CD4-positive, CD25-positive, alpha-beta regulatory T cell (primary cell): ENCODE measurements around the gene CMTR1. TPM values are rescaled to one million over a fixed set of nuclear protein-coding genes. Genes with fewer than 3 reads are reported as not detected.

ENCODE experiments used
- ATAC-seq, 2 donors: fragments of 150-1000 bp; cut with Tn5 transposase; one replicate each; pipeline ENCODE4 v1.10.0; 2021; ENCODE audit warnings: low read depth in 2 of 2, moderate number of reproducible peaks in 2 of 2, moderate library complexity in 1 of 2
- DNase-seq, 3 donors: peaks; one replicate each; pipeline versions ENCODE4 v3.0.0 to v3.0.0-alpha.2; 2012 to 2022; ENCODE audit warnings: mixed read lengths in 1 of 3
- H3K27ac ChIP-seq: one replicate; pipeline ENCODE4 v1.7.0; 2013; ENCODE audit warnings: mild to moderate bottlenecking, low read length; ENCODE audit not compliant: insufficient read depth, poor library complexity, severe bottlenecking
- H3K27me3 ChIP-seq: one replicate; pipeline ENCODE4 v1.7.0; 2013; ENCODE audit warnings: low read length; ENCODE audit not compliant: control insufficient read depth, insufficient read depth
- H3K36me3 ChIP-seq: one replicate; pipeline ENCODE4 v1.7.0; 2013; ENCODE audit warnings: mild to moderate bottlenecking, low read length, moderate library complexity; ENCODE audit not compliant: control insufficient read depth, insufficient read depth
- H3K4me1 ChIP-seq: 2 replicates; pipeline ENCODE4 v1.7.0; 2013; ENCODE audit warnings: mild to moderate bottlenecking, low read length; ENCODE audit not compliant: insufficient read depth, control insufficient read depth, poor library complexity, severe bottlenecking
- H3K4me3 ChIP-seq: one replicate; pipeline ENCODE4 v1.7.0; 2013; ENCODE audit warnings: low read depth, mild to moderate bottlenecking, low read length, moderate library complexity
- H3K9me3 ChIP-seq, 2 experiments: 1 replicate in 1 of 2; 2 replicates in 1 of 2; pipeline ENCODE4 v1.7.0; 2013; ENCODE audit warnings: low read length in 2 of 2, mild to moderate bottlenecking in 1 of 2, moderate library complexity in 1 of 2; ENCODE audit not compliant: control insufficient read depth in 2 of 2
- H3K27ac Mint-ChIP-seq, 3 donors: one replicate each; pipeline ENCODE4 v1.8.0; 2020 to 2022; ENCODE audit warnings: mild to moderate bottlenecking in 3 of 3, mixed read lengths in 3 of 3, moderate library complexity in 2 of 3
- H3K27me3 Mint-ChIP-seq: one replicate; pipeline ENCODE4 v1.8.0; 2022; ENCODE audit warnings: mild to moderate bottlenecking, mixed read lengths
- H3K36me3 Mint-ChIP-seq: one replicate; pipeline ENCODE4 v1.8.0; 2020; ENCODE audit warnings: mixed read lengths
- H3K4me1 Mint-ChIP-seq, 4 donors: one replicate each; pipeline ENCODE4 v1.8.0; 2020 to 2022; ENCODE audit warnings: mixed read lengths in 4 of 4, mild to moderate bottlenecking in 1 of 4
- H3K4me3 Mint-ChIP-seq, 4 donors: one replicate each; pipeline ENCODE4 v1.8.0; 2020 to 2022; ENCODE audit warnings: mild to moderate bottlenecking in 4 of 4, mixed read lengths in 4 of 4, moderate library complexity in 3 of 4
- H3K9me3 Mint-ChIP-seq, 7 donors: one replicate each; pipeline ENCODE4 v1.8.0; 2020 to 2022; ENCODE audit warnings: mixed read lengths in 7 of 7, mild to moderate bottlenecking in 3 of 7, moderate library complexity in 2 of 7
- polyA plus RNA-seq, 4 donors: library from polyadenylated mRNA; unstranded; fragments of 300-500 nt; fragmentation: Illumina TruSeq; gene quantifications; one replicate each; pipeline ENCODE4 v1.2.3, GENCODE V29; 2021
- total RNA-seq: library from RNA; stranded (reverse); gene quantifications from one replicate; pipeline ENCODE4 v1.2.3, GENCODE V29; 2022

Gene CMTR1
- total and polyA plus RNA-seq, 5 donors from 2014 or later: 27.8 to 91.2 (median 29.4) TPM

GRCh38 chr6:37519461-37519860, 86.4 kb downstream of the CMTR1 start:
- no peaks in the 10 kb centered on the region for H3K9me3 Mint-ChIP-seq
- H3K4me1 Mint-ChIP-seq: peaks cover 14 to 83% (median 42%) of the 10 kb centered on the region in 4 donors
- H3K4me3 ChIP-seq: peak overlapping the region; percentile 85
- H3K36me3 ChIP-seq: no peaks in the 10 kb centered on the region
- peaks cover 6% of the 10 kb centered on the region for H3K27me3 Mint-ChIP-seq
- H3K4me1 ChIP-seq: peaks cover 77% of the 10 kb centered on the region
- H3K27ac Mint-ChIP-seq: peak overlapping the region in 2 of 3 donors; percentile 99
- peak overlapping the region; percentile 99 for H3K27ac ChIP-seq
- ATAC-seq: no peak
- peaks cover 6% of the 10 kb centered on the region for H3K36me3 Mint-ChIP-seq
- H3K4me3 Mint-ChIP-seq: peak overlapping the region in 2 of 4 donors; percentile 94
- H3K27me3 ChIP-seq: no peaks in the 10 kb centered on the region
- H3K9me3 ChIP-seq: no peaks in the 10 kb centered on the region
- no peak for DNase-seq

GRCh38 chr6:37520926-37521325, 87.9 kb downstream of the CMTR1 start:
- no peaks in the 10 kb centered on the region for H3K9me3 Mint-ChIP-seq
- DNase-seq (no peak), ATAC-seq (no peak)
- H3K27ac ChIP-seq: peak overlapping the region; percentile 34
- H3K4me3 Mint-ChIP-seq: peak overlapping the region in 1 of 4 donors; percentile 94
- H3K36me3 ChIP-seq: no peaks in the 10 kb centered on the region
- H3K4me3 ChIP-seq: peak overlapping the region; percentile 32
- H3K27me3 Mint-ChIP-seq: peaks cover 6% of the 10 kb centered on the region
- H3K4me1 Mint-ChIP-seq: peaks cover 20 to 83% (median 36%) of the 10 kb centered on the region in 4 donors
- peak overlapping the region; percentile 31 to 60 (median 60) for H3K27ac Mint-ChIP-seq
- peaks cover 62% of the 10 kb centered on the region for H3K4me1 ChIP-seq
- no peaks in the 10 kb centered on the region for H3K9me3 ChIP-seq
- peaks cover 16% of the 10 kb centered on the region for H3K36me3 Mint-ChIP-seq
- no peaks in the 10 kb centered on the region for H3K27me3 ChIP-seq

GRCh38 chr6:37521674-37522073, 88.7 kb downstream of the CMTR1 start:
- Histone ChIP-seq H3K4me1 (peaks cover 54% of the 10 kb centered on the region), H3K27ac (peak overlapping the region; percentile 34), H3K36me3 (no peaks in the 10 kb centered on the region), H3K27me3 (no peaks in the 10 kb centered on the region), H3K4me3 (no peak overlapping the region), H3K9me3 (no peaks in the 10 kb centered on the region)
- H3K9me3 Mint-ChIP-seq: no peaks in the 10 kb centered on the region
- peaks cover 17% of the 10 kb centered on the region for H3K36me3 Mint-ChIP-seq
- H3K27me3 Mint-ChIP-seq: peaks cover 1% of the 10 kb centered on the region
- peak overlapping the region in 1 of 4 donors; percentile 58 for H3K4me3 Mint-ChIP-seq
- ATAC-seq: no peak
- no peak for DNase-seq
- H3K27ac Mint-ChIP-seq: peak overlapping the region; percentile 25 to 69 (median 60)
- peaks cover 20 to 81% (median 33%) of the 10 kb centered on the region in 4 donors for H3K4me1 Mint-ChIP-seq

GRCh38 chr6:37522836-37523235, 89.8 kb downstream of the CMTR1 start:
- Mint-ChIP-seq H3K4me1 (peaks cover 14 to 75% (median 30%) of the 10 kb centered on the region in 4 donors), H3K4me3 (peak overlapping the region in 2 of 4 donors; percentile 44 to 58), H3K27ac (peak overlapping the region; percentile 60 to 71 (median 69)), H3K27me3 (no peaks in the 10 kb centered on the region), H3K36me3 (peaks cover 25% of the 10 kb centered on the region), H3K9me3 (no peaks in the 10 kb centered on the region)
- ATAC-seq: no peak
- peaks cover 43% of the 10 kb centered on the region for H3K4me1 ChIP-seq
- no peaks in the 10 kb centered on the region for H3K27me3 ChIP-seq
- no peaks in the 10 kb centered on the region for H3K36me3 ChIP-seq
- H3K27ac ChIP-seq: no peak overlapping the region
- DNase-seq: no peak
- H3K9me3 ChIP-seq: no peaks in the 10 kb centered on the region
- H3K4me3 ChIP-seq: no peak overlapping the region

- H3K27ac ChIP-seq: no peak overlapping the region
- no peaks in the 10 kb centered on the region for H3K36me3 ChIP-seq
- Mint-ChIP-seq H3K27me3 (no peaks in the 10 kb centered on the region), H3K27ac (peak overlapping the region in 1 of 3 donors; percentile 69), H3K9me3 (no peaks in the 10 kb centered on the region), H3K4me1 (peaks cover 14 to 70% (median 25%) of the 10 kb centered on the region in 4 donors), H3K36me3 (peaks cover 25% of the 10 kb centered on the region), H3K4me3 (no peak overlapping the region)
- no peaks in the 10 kb centered on the region for H3K9me3 ChIP-seq
- H3K4me3 ChIP-seq: no peak overlapping the region
- no peak for ATAC-seq
- no peak for DNase-seq
- peaks cover 37% of the 10 kb centered on the region for H3K4me1 ChIP-seq
- no peaks in the 10 kb centered on the region for H3K27me3 ChIP-seq
Measured at GRCh38 chr6:37523412-37523811, 90.4 kb downstream of the CMTR1 start.

GRCh38 chr6:37524025-37524969, 91.3 kb downstream of the CMTR1 start:
- H3K27ac Mint-ChIP-seq: peak overlapping the region in 1 of 3 donors; percentile 11
- no peaks in the 10 kb centered on the region for H3K9me3 Mint-ChIP-seq
- Histone ChIP-seq H3K27ac (no peak overlapping the region), H3K27me3 (no peaks in the 10 kb centered on the region), H3K36me3 (no peaks in the 10 kb centered on the region), H3K4me1 (peaks cover 28% of the 10 kb centered on the region), H3K9me3 (no peaks in the 10 kb centered on the region), H3K4me3 (no peak overlapping the region)
- H3K36me3 Mint-ChIP-seq: peaks cover 25% of the 10 kb centered on the region
- no peaks in the 10 kb centered on the region for H3K27me3 Mint-ChIP-seq
- ATAC-seq: no peak
- peaks cover 14 to 61% (median 16%) of the 10 kb centered on the region in 4 donors for H3K4me1 Mint-ChIP-seq
- DNase-seq: no peak
- H3K4me3 Mint-ChIP-seq: peak overlapping the region in 1 of 4 donors; percentile 45

- Mint-ChIP-seq H3K4me1 (peaks cover 12 to 57% (median 16%) of the 10 kb centered on the region in 4 donors), H3K4me3 (peak overlapping the region in 1 of 4 donors; percentile 45), H3K27ac (peak overlapping the region in 1 of 3 donors; percentile 11), H3K36me3 (peaks cover 25% of the 10 kb centered on the region), H3K9me3 (no peaks in the 10 kb centered on the region), H3K27me3 (no peaks in the 10 kb centered on the region)
- H3K9me3 ChIP-seq: no peaks in the 10 kb centered on the region
- no peak overlapping the region for H3K27ac ChIP-seq
- ATAC-seq (no peak), DNase-seq (no peak)
- H3K4me1 ChIP-seq: peaks cover 24% of the 10 kb centered on the region
- no peaks in the 10 kb centered on the region for H3K36me3 ChIP-seq
- no peak overlapping the region for H3K4me3 ChIP-seq
- no peaks in the 10 kb centered on the region for H3K27me3 ChIP-seq
Measured at GRCh38 chr6:37524970-37525318, 91.9 kb downstream of the CMTR1 start.
